CD4-positive, alpha-beta T cell treated with Interleukin-21 for 1 hour (primary cell): ENCODE measurements around the gene LCN15.
"Not testable (repeated sequence)": the region's sequence is repeated elsewhere in the genome, so short reads cannot be mapped to it uniquely, and the experiment has no call there.

ENCODE experiments used
- DNase-seq: peaks from one replicate; pipeline ENCODE4 v3.0.0-alpha.2; 2020

The LCN15 gene, protein sequence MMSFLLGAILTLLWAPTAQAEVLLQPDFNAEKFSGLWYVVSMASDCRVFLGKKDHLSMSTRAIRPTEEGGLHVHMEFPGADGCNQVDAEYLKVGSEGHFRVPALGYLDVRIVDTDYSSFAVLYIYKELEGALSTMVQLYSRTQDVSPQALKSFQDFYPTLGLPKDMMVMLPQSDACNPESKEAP

GRCh38 chr9:136764301-136764891 lies at the start of gene LCN15:
LCN15 (minus strand) TSS chr9:136764518; CDS start chr9:136764488, 30 bp downstream.
- DNase-seq, result no peak

- no peak for DNase-seq
These were observed 44.5 kb upstream of the LCN15 start for GRCh38 chr9:136808806-136809158.

DNA sequence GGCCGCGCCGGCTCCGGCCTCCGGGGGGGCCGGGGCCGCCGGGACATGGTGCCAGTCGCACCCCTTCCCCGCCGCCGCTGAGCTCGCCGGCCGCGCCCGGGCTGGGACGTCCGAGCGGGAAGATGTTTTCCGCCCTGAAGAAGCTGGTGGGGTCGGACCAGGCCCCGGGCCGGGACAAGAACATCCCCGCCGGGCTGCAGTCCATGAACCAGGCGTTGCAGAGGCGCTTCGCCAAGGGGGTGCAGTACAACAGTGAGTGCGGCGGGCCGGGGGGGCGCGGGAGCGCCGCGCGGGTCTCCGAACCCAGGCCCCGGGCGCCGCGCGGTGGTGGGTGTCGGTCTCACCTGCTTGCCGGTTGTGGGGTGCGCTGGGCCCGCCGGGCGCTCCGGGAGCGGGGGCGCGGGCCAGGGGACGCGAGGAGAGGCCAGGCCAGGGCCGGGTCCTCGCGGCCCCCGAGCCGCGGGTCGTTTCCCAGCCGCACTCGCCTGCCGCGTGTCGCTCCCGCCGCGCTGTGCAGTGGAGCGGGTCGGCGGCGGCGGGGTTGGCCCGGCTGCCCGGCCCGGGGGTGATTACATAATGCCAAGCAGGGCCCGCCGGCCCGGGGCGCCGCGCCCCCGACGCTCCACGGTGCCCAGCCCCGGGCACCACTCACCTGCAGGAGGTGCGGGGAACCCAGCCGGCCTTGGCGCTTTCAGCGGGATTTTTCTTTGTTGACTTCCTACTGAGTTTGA lies 43.9 kb upstream of the LCN15 start:
- DNase-seq, result peak; percentile 53

GRCh38 chr9:136807281-136808074 lies 43.2 kb upstream of the LCN15 start, which contains the start of gene RABL6:
RABL6 (plus strand) TSS chr9:136807948; CDS start chr9:136808197, 249 bp downstream.
- peak; percentile 85 for DNase-seq

DNA sequence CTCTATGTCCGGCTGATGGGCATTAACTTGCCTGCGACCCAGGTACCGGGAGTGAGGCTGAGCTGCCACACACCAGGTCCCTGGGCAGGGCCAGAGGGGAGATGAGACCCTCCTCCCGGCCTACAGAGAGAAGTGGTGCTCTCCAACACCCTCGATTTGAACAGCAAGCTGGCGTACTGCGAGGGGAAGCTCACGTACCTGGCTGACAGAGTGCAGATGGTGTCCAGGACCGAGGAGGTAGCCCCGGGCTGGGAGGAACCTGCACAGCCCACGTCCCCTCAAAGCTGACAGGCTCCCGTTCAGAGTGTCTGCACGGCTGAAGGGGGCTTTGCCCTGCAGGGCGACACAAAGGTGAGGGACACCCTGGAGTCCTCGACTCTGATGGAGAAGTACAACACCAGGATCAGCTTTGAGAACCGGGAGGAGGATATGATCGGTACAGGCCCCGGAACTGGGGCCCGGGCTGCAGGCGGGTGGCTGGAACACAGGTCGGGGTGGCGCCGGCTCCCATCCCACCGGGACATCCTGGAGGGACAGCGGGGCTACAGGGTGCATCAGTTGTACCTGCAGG lies 42.4 kb upstream of the LCN15 start:
- no peak for DNase-seq

DNA sequence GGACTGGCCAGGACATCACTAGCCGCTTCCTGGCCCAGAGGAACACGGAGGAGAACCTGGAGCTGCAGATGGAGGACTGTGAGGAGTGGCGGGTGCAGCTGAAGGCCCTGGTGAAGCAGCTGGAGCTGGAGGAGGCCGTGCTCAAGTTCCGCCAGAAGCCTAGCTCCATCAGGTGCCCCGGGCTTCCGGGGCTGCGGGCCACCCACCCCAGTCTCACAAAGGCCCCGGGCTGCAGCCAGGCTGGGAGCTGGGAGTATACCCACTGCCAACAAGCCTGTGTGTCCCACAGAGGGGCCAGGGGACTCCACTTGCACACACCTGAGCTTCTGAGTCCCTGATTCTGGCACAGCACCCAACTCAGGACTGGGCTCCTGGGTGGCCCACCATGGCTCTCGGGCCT lies 41.7 kb upstream of the LCN15 start:
- DNase-seq, result no peak

DNA sequence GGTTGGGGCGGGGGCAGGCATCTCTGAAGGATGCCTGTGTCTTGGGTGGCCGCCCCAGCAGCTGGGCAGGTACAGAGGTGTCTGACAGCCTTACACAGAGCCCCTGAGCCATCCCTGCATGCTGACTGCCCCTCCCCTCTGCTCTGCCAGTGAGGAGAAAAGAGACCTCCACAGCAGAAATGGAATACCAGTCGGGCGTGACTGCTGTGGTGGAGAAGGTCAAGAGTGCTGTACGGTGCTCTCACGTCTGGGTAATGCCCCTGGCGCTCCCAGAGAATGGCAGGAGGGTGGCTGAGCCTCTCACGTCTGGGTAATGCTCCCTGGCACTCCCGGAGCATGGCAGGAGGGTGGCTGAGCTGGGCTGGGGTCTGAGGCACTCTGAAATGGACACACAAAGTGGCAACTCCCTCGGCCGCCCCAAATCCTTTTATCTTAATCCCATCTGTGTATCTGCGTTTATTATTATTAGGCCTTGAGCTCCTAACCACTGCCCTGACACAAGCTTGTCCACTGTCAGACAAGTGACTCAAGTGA lies 41.0 kb upstream of the LCN15 start:
- no peak for DNase-seq

GRCh38 chr9:136804509-136805206 lies 40.3 kb upstream of the LCN15 start:
- DNase-seq, result no peak

DNA sequence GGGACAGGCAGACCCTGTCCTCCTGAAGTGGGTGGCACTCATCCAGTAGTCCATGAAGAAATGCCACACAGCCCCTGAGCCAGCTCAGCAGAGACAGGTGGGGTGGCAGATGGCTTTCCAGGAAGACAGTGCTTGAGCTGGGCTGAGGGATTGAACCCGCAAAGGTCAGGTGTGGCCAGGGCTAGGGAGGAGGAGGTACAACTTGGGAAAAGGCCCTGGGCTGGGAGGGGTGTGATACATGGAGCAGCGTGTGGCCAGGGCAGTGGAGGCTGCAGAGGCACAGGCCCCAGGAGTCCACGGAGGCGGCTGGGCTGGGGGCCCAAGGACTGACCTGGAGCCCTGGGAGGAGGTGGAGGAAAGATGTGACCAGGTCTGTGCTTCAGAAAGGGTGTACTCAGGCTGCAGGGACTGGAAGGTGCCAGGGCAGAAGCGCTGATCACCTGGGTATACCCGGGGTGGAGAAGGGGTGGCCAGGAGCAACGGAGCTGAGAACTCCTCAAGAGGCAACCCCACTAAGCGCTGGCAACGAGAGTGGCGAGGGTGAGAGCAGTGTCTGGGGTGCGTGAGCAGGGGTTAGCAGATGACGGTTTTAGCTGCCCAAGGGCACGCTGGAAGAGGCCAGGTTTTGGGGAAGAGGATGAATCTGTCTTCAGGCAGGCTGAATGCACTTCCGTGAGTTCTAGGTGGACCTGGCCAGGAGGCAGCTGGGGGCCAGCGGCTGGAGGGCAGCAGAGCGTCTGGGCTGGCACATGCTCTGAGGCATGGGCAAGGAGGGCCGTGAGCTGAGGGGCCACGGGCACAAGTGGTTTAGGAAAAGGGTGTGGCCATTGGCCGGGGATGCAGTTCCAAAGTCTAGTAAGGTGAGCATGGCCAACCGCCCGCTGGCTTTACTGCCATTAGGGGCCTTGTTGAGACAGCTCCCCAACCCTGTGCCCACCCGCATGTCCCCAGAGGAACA lies 39.5 kb upstream of the LCN15 start:
- DNase-seq, result no peak

- DNase-seq, result not testable (repeated sequence)
These were observed 38.8 kb upstream of the LCN15 start for GRCh38 chr9:136803009-136803550.

- DNase-seq, result no peak
These were observed 38.0 kb upstream of the LCN15 start for GRCh38 chr9:136802321-136802720.

DNA sequence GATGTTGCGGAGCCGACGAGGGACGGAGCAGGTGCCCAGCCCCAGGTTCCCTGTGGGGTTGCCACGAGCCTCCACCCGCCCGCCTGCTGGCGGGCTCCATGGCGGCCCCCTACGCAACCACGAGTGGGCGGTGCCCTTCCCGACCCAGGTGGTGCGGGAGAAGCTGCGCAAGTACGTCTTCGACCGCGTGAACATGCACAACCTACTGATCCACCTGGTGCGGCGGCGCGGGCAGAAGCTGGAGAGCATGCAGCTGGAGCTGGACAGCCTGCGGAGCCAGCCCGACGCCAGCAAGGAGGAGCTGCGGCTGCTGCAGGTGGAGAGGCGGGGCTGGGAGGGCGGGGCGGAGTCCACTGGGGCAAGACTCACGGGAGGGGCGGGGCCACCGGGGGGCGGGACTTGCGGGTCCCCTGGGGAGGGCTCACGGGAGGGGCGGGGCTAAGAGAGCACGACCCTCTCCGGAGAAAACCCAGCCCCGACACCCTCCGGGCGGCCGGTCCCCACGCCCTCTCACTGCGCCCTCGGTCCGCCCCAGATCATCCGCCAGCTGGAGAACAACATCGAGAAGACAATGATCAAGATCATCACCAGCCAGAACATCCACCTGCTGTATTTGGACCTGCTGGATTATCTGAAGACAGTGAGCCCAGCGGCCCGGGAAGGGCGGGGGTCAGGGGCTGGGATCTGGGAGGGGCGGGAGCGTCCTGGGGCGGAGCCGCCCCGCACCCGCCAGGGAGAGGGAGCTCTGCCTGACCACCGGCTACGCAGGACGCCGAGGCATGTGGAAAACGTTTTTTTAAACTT lies 35.7 kb upstream of the LCN15 start:
- peak; percentile 90 for DNase-seq

DNA sequence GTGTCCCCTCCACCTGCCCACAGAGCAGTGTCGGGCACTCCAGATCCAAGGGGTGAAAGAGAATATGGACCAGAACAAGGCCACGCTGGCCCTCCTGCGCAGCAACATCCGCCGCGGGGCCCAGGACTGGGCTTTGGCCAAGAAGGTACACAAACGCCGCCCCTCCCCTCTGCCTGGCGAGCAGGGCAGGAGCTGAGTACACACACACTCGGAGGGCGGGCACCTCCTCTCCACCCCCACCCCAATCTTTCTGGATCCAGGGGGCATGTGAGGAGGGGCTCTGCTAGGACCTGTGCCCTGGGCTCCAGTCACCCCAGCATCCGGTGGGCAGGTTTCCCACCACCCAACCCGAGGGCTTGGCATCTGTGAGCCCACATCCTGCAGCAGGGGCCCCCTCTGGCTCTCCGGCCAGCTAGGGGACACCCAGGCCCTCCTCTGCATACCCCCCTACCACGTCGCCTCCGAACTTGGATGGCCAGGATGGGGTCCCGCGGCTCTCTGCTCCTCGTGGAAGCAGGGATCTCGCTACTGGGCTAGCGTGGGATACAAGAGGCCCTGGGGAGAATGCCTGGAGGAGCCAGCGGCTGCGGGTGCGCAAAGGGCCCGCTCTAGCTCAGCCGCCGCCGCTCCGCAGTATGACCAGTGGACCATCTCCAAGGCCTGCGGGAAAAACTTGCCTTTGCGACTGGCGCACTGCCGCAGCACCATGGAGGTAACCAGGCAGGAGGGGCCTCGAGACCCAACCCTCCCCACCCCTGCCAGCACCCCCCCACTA lies 34.9 kb upstream of the LCN15 start:
- DNase-seq, result no peak

- no peak for DNase-seq
These were observed 34.4 kb upstream of the LCN15 start for GRCh38 chr9:136798708-136799078.

DNA sequence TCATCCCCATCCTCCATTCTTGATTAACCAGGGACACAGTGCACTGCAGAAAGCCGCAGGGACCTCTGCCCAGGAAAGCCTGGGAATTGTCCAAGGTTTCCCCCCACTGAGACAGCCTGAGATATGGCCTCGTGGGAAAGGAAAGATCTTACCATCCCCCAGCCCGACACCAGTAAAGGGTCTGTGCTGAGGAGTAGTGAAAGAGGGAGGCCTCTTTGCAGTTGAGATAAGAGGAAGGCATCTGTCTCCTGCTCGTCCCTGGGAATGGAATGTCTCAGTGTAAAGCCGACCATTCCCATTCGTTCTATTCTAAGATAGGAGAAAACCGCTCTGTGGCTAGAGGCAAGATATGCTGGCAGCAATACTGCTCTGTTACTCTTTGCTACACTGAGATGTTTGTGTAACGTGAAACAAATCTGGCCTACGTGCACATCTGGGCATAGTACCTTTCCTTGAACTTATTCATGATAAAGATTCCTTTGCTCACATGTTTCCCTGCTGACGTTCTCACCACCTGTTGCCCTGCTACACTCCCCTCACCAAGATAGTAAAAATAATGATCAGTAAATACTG lies 32.5 kb upstream of the LCN15 start:
- not testable (repeated sequence) for DNase-seq

GRCh38 chr9:136796238-136796774 lies 32.0 kb upstream of the LCN15 start, which contains the start of gene CCDC183:
CCDC183 (plus strand) TSS chr9:136796338; CDS start chr9:136796398, 60 bp downstream.
- no peak for DNase-seq

DNA sequence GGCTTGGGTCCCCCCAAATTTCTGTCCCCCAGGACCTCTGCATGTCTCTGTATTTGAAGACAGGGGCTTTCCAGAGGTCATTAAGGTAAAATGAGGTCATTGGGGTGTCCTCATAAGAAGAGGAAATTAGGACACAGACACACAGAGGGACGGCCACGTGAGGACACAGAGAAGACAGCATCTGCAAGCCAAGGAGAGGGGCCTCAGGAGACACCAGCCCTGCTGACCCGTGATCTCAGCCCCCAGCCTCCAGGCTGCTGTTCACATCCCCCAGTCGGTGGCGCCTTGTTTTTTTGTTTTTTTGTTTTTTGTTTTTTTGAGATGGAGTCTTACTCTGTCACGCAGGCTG lies 30.7 kb upstream of the LCN15 start:
- no peak for DNase-seq

DNA sequence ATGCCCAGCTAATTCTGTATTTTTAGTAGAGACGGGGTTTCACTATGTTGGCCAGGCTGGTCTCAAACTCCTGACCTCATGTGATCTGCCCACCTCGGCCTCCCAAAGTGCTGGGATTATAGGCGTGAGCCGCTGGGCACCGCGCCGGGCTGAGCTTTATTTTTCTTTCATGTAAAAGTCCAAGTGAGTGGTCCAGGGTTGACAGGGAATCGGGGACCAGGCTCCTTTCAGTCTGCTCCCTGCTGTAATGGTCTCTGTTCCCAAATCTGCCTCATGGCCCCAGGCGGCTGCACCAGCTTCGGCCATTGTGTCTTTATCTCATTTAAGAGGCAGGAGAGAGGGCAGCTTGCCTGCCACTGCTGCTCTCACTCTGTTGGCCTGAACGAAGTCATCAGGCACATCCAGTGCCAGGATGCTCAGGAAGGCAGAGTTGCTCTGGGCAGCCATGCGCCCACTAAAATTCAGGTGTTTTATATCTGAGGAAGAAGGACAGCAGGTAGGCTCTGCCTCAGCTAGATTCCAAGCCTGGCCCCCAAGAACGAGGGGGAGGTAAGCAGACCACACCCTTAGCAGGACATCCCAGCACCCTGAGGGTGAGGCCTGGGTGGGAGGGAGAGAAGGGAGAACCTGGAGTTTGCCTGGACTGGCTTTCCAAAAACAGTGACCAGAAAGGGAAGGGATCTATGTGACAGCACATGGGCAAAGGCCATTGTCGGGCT lies 30.1 kb upstream of the LCN15 start:
- DNase-seq, result no peak
